PFSK-1 (cell line): ENCODE measurements around the gene ZNF511.

Source experiments
- FOXP2 ChIP-seq: optimal IDR thresholded peaks from 2 replicates; pipeline ENCODE3; 2011; ENCODE audit warnings: borderline replicate concordance, control low read depth, inconsistent platforms; ENCODE audit not compliant: insufficient read depth; ENCODE audit errors: extremely low read length, extremely low read depth
- POLR2AphosphoS5 ChIP-seq: IDR thresholded peaks from 2 replicates; pipeline ENCODE4 v1.6.1; 2012; ENCODE audit warnings: low read depth, mild to moderate bottlenecking, control low read depth, low read length, moderate library complexity
- REST ChIP-seq, 2 experiments: IDR thresholded peaks; 2 replicates each; pipeline versions ENCODE4 v1.6.1 to v1.8.0; 2011 to 2012; ENCODE audit warnings: low read depth in 2 of 2, low read length in 2 of 2, control low read depth in 1 of 2, inconsistent platforms in 1 of 2, mild to moderate bottlenecking in 1 of 2, moderate library complexity in 1 of 2; ENCODE audit not compliant: insufficient read depth in 1 of 2
- SIN3A ChIP-seq: IDR thresholded peaks from 2 replicates; pipeline ENCODE4 v1.6.1; 2012; ENCODE audit warnings: mild to moderate bottlenecking, low read length, moderate library complexity, borderline replicate concordance; ENCODE audit not compliant: insufficient read depth
- TAF1 ChIP-seq: IDR thresholded peaks from 2 replicates; pipeline ENCODE4 v1.6.1; 2012; ENCODE audit warnings: low read length, control low read depth, borderline replicate concordance; ENCODE audit not compliant: insufficient read depth

Gene ZNF511

GRCh38 chr10:133326223-133326551, 17.5 kb downstream of the ZNF511 start:
- TF ChIP-seq SIN3A = no peak
- no peak for TF ChIP-seq FOXP2
- TF ChIP-seq REST (IDR thresholded peaks at IDR 0.05; ENCODE audit: insufficient read depth in 1 of 2, low read depth in 2 of 2, low read length in 2 of 2) = no peak
- no peak for TF ChIP-seq TAF1
- TF ChIP-seq POLR2AphosphoS5 = no peak

- TF ChIP-seq SIN3A (no peak), REST (IDR thresholded peaks at IDR 0.05; ENCODE audit: insufficient read depth in 1 of 2, low read depth in 2 of 2, low read length in 2 of 2) (no peak), FOXP2 (no peak), TAF1 (no peak), POLR2AphosphoS5 (no peak)
These were observed 18.3 kb downstream of the ZNF511 start for GRCh38 chr10:133326745-133327650.

- no peak for TF ChIP-seq SIN3A
- no peak for TF ChIP-seq TAF1
These were observed 19.1 kb downstream of the ZNF511 start for GRCh38 chr10:133327651-133328357.

- TF ChIP-seq POLR2AphosphoS5 (no peak), SIN3A (no peak), TAF1 (no peak), REST (IDR thresholded peaks at IDR 0.05; ENCODE audit: insufficient read depth in 1 of 2, low read depth in 2 of 2, low read length in 2 of 2) (no peak), FOXP2 (no peak)
These were observed 19.9 kb downstream of the ZNF511 start for GRCh38 chr10:133328358-133329343.
